Measurements from ENCODE around the gene FAR2. TPM values are rescaled to one million over a fixed set of nuclear protein-coding genes. Genes with fewer than 3 reads are reported as not detected.

FAR2 gene
- total RNA-seq, 4 donors from 2014 or later, result 0.62 to 4.1 (median 2.6) TPM

GRCh38 chr12:29316752-29317151, 167.7 kb downstream of the FAR2 start:
- no peaks in the 10 kb centered on the region for H3K9me3 ChIP-seq
- H3K27me3 ChIP-seq, result no peaks in the 10 kb centered on the region
- no peak for ATAC-seq
- H3K4me3 ChIP-seq, result no peak overlapping the region
- in situ Hi-C loops (cut with MboI; ENCODE audit: low sequenced_read_pairs in 4 of 4) (loop anchor here in 3 of 4 donors (10.0 to 25.0 kb wide), 2 partner anchors 229 to 242 kb away; no protein-coding TSS in a partner anchor), intact Hi-C loops (cut with DNase I; ENCODE audit: low total_unique reads) (loop anchor here (5.0 kb wide), 1 partner anchor 244 kb away; no protein-coding TSS in a partner anchor)
- no peak for TF ChIP-seq POLR2A (IDR thresholded peaks at IDR 0.05)
- TF ChIP-seq, protein P1, sequence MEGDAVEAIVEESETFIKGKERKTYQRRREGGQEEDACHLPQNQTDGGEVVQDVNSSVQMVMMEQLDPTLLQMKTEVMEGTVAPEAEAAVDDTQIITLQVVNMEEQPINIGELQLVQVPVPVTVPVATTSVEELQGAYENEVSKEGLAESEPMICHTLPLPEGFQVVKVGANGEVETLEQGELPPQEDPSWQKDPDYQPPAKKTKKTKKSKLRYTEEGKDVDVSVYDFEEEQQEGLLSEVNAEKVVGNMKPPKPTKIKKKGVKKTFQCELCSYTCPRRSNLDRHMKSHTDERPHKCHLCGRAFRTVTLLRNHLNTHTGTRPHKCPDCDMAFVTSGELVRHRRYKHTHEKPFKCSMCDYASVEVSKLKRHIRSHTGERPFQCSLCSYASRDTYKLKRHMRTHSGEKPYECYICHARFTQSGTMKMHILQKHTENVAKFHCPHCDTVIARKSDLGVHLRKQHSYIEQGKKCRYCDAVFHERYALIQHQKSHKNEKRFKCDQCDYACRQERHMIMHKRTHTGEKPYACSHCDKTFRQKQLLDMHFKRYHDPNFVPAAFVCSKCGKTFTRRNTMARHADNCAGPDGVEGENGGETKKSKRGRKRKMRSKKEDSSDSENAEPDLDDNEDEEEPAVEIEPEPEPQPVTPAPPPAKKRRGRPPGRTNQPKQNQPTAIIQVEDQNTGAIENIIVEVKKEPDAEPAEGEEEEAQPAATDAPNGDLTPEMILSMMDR (IDR thresholded peaks at IDR 0.05 in 4 of 5, conservative IDR thresholded peaks at IDR 0.05 in 1 of 5), result no peak
- peaks cover 6 to 10% of the 10 kb centered on the region in 2 donors for H3K4me1 ChIP-seq
- no peak overlapping the region for H3K27ac ChIP-seq
- no peaks in the 10 kb centered on the region for H3K36me3 ChIP-seq
- DNase-seq, result no peak

- Histone ChIP-seq H3K4me1 (peaks cover 6 to 10% of the 10 kb centered on the region in 2 donors), H3K4me3 (no peak overlapping the region), H3K27ac (no peak overlapping the region), H3K36me3 (no peaks in the 10 kb centered on the region), H3K9me3 (no peaks in the 10 kb centered on the region), H3K27me3 (no peaks in the 10 kb centered on the region)
- DNase-seq, result peak; percentile 7 to 30
- peak; percentile 94 to 95 for ATAC-seq
- intact Hi-C loops (cut with DNase I; ENCODE audit: low total_unique reads), result loop anchor here (5.0 kb wide), 1 partner anchor 245 kb away; no protein-coding TSS in a partner anchor
- in situ Hi-C loops (cut with MboI; ENCODE audit: low sequenced_read_pairs in 4 of 4), result loop anchor here in 3 of 4 donors (10.0 to 25.0 kb wide), 2 partner anchors 230 to 243 kb away; no protein-coding TSS in a partner anchor
- TF ChIP-seq, protein P1 (IDR thresholded peaks at IDR 0.05 in 4 of 5, conservative IDR thresholded peaks at IDR 0.05 in 1 of 5), result peak; percentile 19 to 67 (median 58)
- TF ChIP-seq POLR2A (IDR thresholded peaks at IDR 0.05), result no peak
Measured at GRCh38 chr12:29317556-29318363, 168.7 kb downstream of the FAR2 start.

GRCh38 chr12:29320295-29321085, 171.4 kb downstream of the FAR2 start:
- H3K36me3 ChIP-seq, result no peaks in the 10 kb centered on the region
- no peak overlapping the region for H3K4me3 ChIP-seq
- in situ Hi-C loops (cut with MboI; ENCODE audit: low sequenced_read_pairs in 4 of 4) (loop anchor here in 2 of 4 donors (25.0 kb wide), 1 partner anchor 233 kb away; no protein-coding TSS in a partner anchor), intact Hi-C loops (cut with DNase I; ENCODE audit: low total_unique reads) (no loop called here)
- no peak for DNase-seq
- TF ChIP-seq POLR2A (IDR thresholded peaks at IDR 0.05), result no peak
- no peak overlapping the region for H3K27ac ChIP-seq
- H3K9me3 ChIP-seq, result no peaks in the 10 kb centered on the region
- H3K27me3 ChIP-seq, result no peaks in the 10 kb centered on the region
- no peak for ATAC-seq
- H3K4me1 ChIP-seq, result peaks cover 6 to 10% of the 10 kb centered on the region in 2 donors

DNA sequence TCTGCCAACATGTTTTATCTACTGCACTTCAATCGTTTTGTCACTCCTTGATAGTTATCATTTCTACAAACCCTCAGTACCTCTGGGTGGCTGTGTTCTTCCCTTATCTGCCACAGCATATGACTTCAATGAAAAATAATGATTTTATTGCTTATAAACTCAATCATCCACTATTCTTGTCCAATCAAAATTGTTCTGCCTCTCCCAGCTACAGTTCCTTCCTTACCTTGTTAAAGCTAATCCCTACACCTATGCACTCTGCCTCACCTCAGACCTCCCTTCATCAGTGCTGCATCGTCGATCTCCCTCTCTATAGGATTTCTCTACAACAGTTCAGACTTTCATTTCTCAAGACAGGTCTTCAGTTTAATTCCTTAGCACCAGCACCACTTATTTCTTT, 173.1 kb downstream of the FAR2 start:
- no peak for ATAC-seq
- Histone ChIP-seq H3K4me1 (peaks cover 0 to 2% of the 10 kb centered on the region in 2 donors), H3K27me3 (no peaks in the 10 kb centered on the region), H3K9me3 (no peaks in the 10 kb centered on the region), H3K27ac (no peak overlapping the region), H3K4me3 (no peak overlapping the region), H3K36me3 (no peaks in the 10 kb centered on the region)
- in situ Hi-C loops (cut with MboI; ENCODE audit: low sequenced_read_pairs in 4 of 4), result loop anchor here in 2 of 4 donors (25.0 kb wide), 1 partner anchor 235 kb away; no protein-coding TSS in a partner anchor
- TF ChIP-seq, protein P1 (IDR thresholded peaks at IDR 0.05 in 4 of 5, conservative IDR thresholded peaks at IDR 0.05 in 1 of 5), result no peak
- TF ChIP-seq POLR2A (IDR thresholded peaks at IDR 0.05), result no peak
- intact Hi-C loops (cut with DNase I; ENCODE audit: low total_unique reads), result no loop called here
- no peak for DNase-seq

All from gastrocnemius medialis (tissue), 4 donors.